Measurements from ENCODE around the gene SLC7A8. TPM values are rescaled to one million over a fixed set of nuclear protein-coding genes. Genes with fewer than 3 reads are reported as not detected.
"Not testable (repeated sequence)": the region's sequence is repeated elsewhere in the genome, so short reads cannot be mapped to it uniquely, and the experiment has no call there.

The SLC7A8 gene
- under 1 TPM in 3 of 6 donors, not detected in 3; 0.31 to 0.50 (median 0.48) TPM for polyA plus RNA-seq (ENCODE audit: low read depth in 6 of 6)

DNA sequence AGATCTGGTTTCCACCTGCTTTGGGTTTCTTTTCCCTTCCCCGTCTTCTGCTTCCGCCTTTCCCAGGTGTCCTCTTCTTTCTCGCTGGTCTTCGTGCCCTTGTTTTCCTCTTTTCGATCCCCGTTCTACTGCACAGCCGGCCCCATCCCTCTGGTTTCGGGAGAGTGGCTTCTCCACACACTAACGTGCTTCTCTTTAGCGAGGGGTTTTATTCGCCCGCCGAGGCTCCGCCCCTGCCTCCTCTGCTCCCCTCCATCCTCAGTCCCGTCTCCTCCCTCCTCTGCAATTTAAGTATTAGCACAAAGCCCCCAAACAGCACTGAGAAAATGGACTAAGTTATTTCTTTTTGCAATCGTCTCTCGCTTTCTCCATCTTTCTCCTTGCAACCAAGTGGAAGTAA lies at the start of gene SLC7A8:
Gene SLC7A8, minus strand, starts transcription at position 182 of the 400 bp plus-strand sequence. CDS start 746 bp downstream, outside the sequence.
- peak; percentile 54 to 65 for ATAC-seq (ENCODE audit: low read depth in 2 of 2)
- peak; percentile 14 for DNase-seq

GRCh38 chr14:23232241-23232808 lies 48.9 kb upstream of the SLC7A8 start:
- peaks cover 0 to 16% (median 7%) of the 10 kb centered on the region in 3 donors for H3K27me3 Mint-ChIP-seq
- not testable (repeated sequence) for H3K36me3 Mint-ChIP-seq

More for the DNA sequence above, at the start of gene SLC7A8:
- Mint-ChIP-seq H3K27me3 (peaks cover 9 to 18% (median 12%) of the 10 kb centered on the region in 3 donors), H3K36me3 (no peaks in the 10 kb centered on the region), H3K4me1 (peaks cover 0 to 3% (median 0%) of the 10 kb centered on the region in 3 donors), H3K4me3 (peak within 1 kb of the TSS in 2 of 8 donors; percentile 9 to 25), H3K27ac (no peak within 1 kb of the TSS), H3K9me3 (no peaks in the 10 kb centered on the region)

DNA sequence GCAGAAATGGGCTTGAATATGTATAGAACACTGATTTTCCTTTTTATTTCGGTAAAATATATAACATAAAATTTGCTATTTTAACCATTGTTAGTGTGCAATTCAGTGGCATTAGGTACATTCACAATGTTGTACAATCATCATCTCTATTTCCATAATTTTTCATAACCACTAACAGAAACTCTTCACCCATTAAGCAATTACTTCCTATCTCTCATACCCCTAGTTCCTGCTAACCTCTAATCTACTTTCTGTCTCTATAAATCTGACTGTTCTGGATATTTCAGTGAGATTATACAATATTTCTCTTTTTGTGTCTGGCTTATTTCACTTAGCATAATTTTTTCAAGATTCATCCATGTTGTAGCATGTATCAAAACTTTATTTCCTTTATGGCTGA lies 45.4 kb upstream of the SLC7A8 start:
- Mint-ChIP-seq H3K27me3 (peaks cover 14 to 24% (median 18%) of the 10 kb centered on the region in 3 donors), H3K9me3 (peaks cover 0 to 19% (median 9%) of the 10 kb centered on the region in 7 donors), H3K36me3 (no peaks in the 10 kb centered on the region), H3K4me1 (peaks cover 0 to 11% (median 0%) of the 10 kb centered on the region in 3 donors), H3K4me3 (no peak overlapping the region), H3K27ac (peak overlapping the region in 1 of 6 donors; percentile 93)
- DNase-seq = no peak
- no peak for ATAC-seq (ENCODE audit: low read depth in 2 of 2)

More at GRCh38 chr14:23232241-23232808, 48.9 kb upstream of the SLC7A8 start:
- not testable (repeated sequence) for DNase-seq; H3K27ac Mint-ChIP-seq; ATAC-seq (ENCODE audit: low read depth in 2 of 2); H3K4me3 Mint-ChIP-seq; H3K9me3 Mint-ChIP-seq
- peaks cover 0 to 11% (median 0%) of the 10 kb centered on the region in 3 donors for H3K4me1 Mint-ChIP-seq

- H3K27me3 Mint-ChIP-seq = peaks cover 14 to 24% (median 18%) of the 10 kb centered on the region in 3 donors
- no peak for DNase-seq
- H3K36me3 Mint-ChIP-seq = no peaks in the 10 kb centered on the region
- H3K9me3 Mint-ChIP-seq = peaks cover 0 to 19% (median 9%) of the 10 kb centered on the region in 7 donors
- no peak for ATAC-seq (ENCODE audit: low read depth in 2 of 2)
- peaks cover 0 to 11% (median 0%) of the 10 kb centered on the region in 3 donors for H3K4me1 Mint-ChIP-seq
- no peak overlapping the region for H3K27ac Mint-ChIP-seq
- no peak overlapping the region for H3K4me3 Mint-ChIP-seq
Observed at GRCh38 chr14:23227566-23227965, 44.1 kb upstream of the SLC7A8 start.

DNA sequence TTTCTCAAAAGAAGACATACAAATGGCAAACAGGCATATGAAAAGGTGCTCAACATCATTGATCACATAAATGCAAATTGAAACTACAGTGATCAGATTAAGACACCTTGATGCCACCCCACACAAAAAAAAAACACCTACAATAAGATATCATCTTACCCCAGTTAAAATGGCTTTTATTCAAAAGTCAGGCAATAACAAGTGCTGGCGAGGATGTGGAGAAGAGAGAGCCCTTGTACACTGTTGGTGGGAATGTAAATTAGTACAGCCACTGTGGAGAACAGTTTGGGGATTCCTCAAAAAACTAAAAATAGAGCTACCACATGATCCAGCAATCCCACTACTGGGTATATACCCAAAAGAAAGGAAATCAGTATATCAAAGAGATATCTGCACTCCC lies 41.5 kb upstream of the SLC7A8 start:
- not testable (repeated sequence) for H3K36me3 Mint-ChIP-seq; H3K4me3 Mint-ChIP-seq; H3K27ac Mint-ChIP-seq; ATAC-seq (ENCODE audit: low read depth in 2 of 2); DNase-seq
- Mint-ChIP-seq H3K27me3 (peaks cover 22 to 44% (median 35%) of the 10 kb centered on the region in 3 donors), H3K9me3 (peaks cover 0 to 12% (median 9%) of the 10 kb centered on the region in 7 donors), H3K4me1 (peaks cover 0 to 11% (median 0%) of the 10 kb centered on the region in 3 donors)

GRCh38 chr14:23219075-23219474 lies 35.6 kb upstream of the SLC7A8 start:
- ATAC-seq (ENCODE audit: low read depth in 2 of 2) = no peak
- Mint-ChIP-seq H3K9me3 (peaks cover 0 to 13% (median 8%) of the 10 kb centered on the region in 7 donors), H3K27me3 (peaks cover 27 to 50% (median 44%) of the 10 kb centered on the region in 3 donors)

DNA sequence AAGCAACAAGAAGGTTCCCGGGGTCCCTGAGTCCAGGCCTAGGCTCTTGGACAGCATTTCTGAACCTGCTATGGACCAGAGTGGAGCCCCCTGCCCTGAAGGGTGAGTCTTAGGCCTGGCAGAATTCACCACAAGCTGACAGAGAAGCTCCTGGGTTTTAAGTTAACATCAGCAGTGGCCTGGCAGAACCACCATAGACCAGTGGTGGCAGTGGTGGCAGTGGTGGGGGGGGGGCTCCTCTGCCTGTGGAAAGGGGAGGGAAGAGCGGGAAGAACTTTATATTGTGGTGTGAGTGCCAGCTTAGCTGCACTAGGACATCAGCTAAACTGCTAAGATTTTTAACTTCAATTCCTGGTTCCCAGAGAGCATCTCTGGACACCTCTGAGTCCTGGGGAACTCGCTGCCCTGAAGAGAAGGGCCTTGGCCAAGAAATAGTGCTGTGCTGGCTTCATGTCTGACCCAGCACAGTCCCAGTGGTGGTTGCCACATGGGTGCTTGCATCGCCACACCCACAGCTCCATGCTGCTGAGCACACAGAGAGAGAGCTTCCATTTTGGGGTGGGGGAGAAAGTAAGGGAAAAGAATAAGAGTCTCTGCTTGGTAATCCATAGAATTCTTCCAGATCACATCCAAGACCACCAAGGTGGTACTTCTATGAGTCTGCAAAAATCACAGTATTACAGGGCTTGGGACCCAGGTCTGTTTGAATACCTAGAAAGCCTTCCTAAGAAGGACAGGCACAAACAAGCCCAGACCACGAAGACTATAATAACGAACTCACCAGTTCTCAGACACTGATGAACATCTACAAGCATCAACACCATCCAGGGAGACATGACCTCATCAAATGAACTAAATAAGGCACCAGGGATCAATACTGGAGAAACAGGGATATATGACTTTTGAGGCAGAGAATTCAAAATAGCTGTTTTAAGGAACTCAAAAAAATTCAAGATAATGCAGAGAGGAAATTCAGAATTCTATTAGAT lies 33.9 kb upstream of the SLC7A8 start:
- DNase-seq = no peak
- ATAC-seq (ENCODE audit: low read depth in 2 of 2) = no peak
- Mint-ChIP-seq H3K4me1 (no peaks in the 10 kb centered on the region), H3K27ac (no peak overlapping the region), H3K4me3 (no peak overlapping the region), H3K27me3 (peaks cover 31 to 51% (median 49%) of the 10 kb centered on the region in 3 donors), H3K36me3 (peaks cover 0 to 6% of the 10 kb centered on the region in 2 donors), H3K9me3 (peaks cover 0 to 12% (median 8%) of the 10 kb centered on the region in 7 donors)

More at GRCh38 chr14:23219075-23219474, 35.6 kb upstream of the SLC7A8 start:
- DNase-seq = no peak
- peak overlapping the region in 1 of 6 donors; percentile 5 for H3K27ac Mint-ChIP-seq
- no peaks in the 10 kb centered on the region for H3K36me3 Mint-ChIP-seq
- no peak overlapping the region for H3K4me3 Mint-ChIP-seq
- no peaks in the 10 kb centered on the region for H3K4me1 Mint-ChIP-seq

GRCh38 chr14:23215421-23215820 lies 32.0 kb upstream of the SLC7A8 start:
- H3K36me3 Mint-ChIP-seq = peaks cover 0 to 6% of the 10 kb centered on the region in 2 donors
- ATAC-seq (ENCODE audit: low read depth in 2 of 2) = no peak

GRCh38 chr14:23209651-23210423 lies 26.4 kb upstream of the SLC7A8 start:
- ATAC-seq (ENCODE audit: low read depth in 2 of 2) = no peak
- H3K4me3 Mint-ChIP-seq = no peak overlapping the region
- peak overlapping the region in 1 of 6 donors; percentile 16 for H3K27ac Mint-ChIP-seq
- H3K27me3 Mint-ChIP-seq = peaks cover 23 to 38% (median 35%) of the 10 kb centered on the region in 3 donors
- H3K36me3 Mint-ChIP-seq = peaks cover 0 to 6% of the 10 kb centered on the region in 2 donors
- no peaks in the 10 kb centered on the region for H3K4me1 Mint-ChIP-seq
- peaks cover 0 to 3% (median under 1%) of the 10 kb centered on the region in 7 donors for H3K9me3 Mint-ChIP-seq
- DNase-seq = no peak

More at GRCh38 chr14:23215421-23215820, 32.0 kb upstream of the SLC7A8 start:
- peaks cover 33 to 39% (median 39%) of the 10 kb centered on the region in 3 donors for H3K27me3 Mint-ChIP-seq
- no peak overlapping the region for H3K27ac Mint-ChIP-seq
- no peak for DNase-seq
- H3K4me1 Mint-ChIP-seq = no peaks in the 10 kb centered on the region
- H3K4me3 Mint-ChIP-seq = no peak overlapping the region
- H3K9me3 Mint-ChIP-seq = peaks cover 0 to 12% (median 8%) of the 10 kb centered on the region in 7 donors

DNA sequence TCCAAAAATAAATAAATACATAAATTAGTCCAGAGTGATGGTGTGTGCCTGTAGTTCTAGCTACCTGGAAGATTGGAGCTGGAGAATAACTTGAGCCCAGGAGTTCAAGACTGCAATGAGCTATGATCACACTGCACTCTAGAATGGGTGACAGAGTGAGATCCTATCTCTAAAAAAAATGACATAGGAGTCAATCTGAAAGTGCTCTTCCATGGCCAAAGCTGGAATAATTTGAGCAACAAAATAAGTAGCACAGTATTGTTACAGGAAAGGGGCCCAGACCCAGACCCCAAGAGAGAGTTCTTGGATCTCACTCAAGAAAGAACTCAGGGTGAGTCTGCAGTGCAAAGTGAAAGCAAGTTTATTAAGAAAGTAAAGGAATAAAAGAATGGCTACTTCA lies 24.9 kb upstream of the SLC7A8 start:
- peak overlapping the region in 1 of 6 donors; percentile 44 for H3K27ac Mint-ChIP-seq
- H3K4me3 Mint-ChIP-seq = no peak overlapping the region
- H3K4me1 Mint-ChIP-seq = no peaks in the 10 kb centered on the region
- DNase-seq (no peak), ATAC-seq (ENCODE audit: low read depth in 2 of 2) (no peak)
- H3K9me3 Mint-ChIP-seq = no peaks in the 10 kb centered on the region
- H3K27me3 Mint-ChIP-seq = peaks cover 18 to 41% (median 28%) of the 10 kb centered on the region in 3 donors
- H3K36me3 Mint-ChIP-seq = peaks cover 0 to under 1% of the 10 kb centered on the region in 2 donors

- DNase-seq = no peak
- no peak for ATAC-seq (ENCODE audit: low read depth in 2 of 2)
- Mint-ChIP-seq H3K9me3 (no peaks in the 10 kb centered on the region), H3K4me1 (no peaks in the 10 kb centered on the region), H3K27ac (no peak overlapping the region), H3K27me3 (peaks cover 15 to 39% (median 26%) of the 10 kb centered on the region in 3 donors), H3K4me3 (no peak overlapping the region), H3K36me3 (no peaks in the 10 kb centered on the region)
Observed at GRCh38 chr14:23207146-23207540, 23.7 kb upstream of the SLC7A8 start.

- no peak for ATAC-seq (ENCODE audit: low read depth in 2 of 2)
- H3K27ac Mint-ChIP-seq = no peak overlapping the region
- peaks cover 12 to 39% (median 26%) of the 10 kb centered on the region in 3 donors for H3K27me3 Mint-ChIP-seq
- H3K9me3 Mint-ChIP-seq = no peaks in the 10 kb centered on the region
- no peak for DNase-seq
- no peak overlapping the region for H3K4me3 Mint-ChIP-seq
- H3K4me1 Mint-ChIP-seq = no peaks in the 10 kb centered on the region
- no peaks in the 10 kb centered on the region for H3K36me3 Mint-ChIP-seq
Observed at GRCh38 chr14:23206422-23207145, 23.1 kb upstream of the SLC7A8 start.

Measured in naive B cell (primary cell).